Left ventricle myocardium superior (tissue), 1 donor: ENCODE data around the gene CEP128. TPM values are rescaled to one million over a fixed set of nuclear protein-coding genes. Genes with fewer than 3 reads are reported as not detected.

Source experiments
- ATAC-seq: fragments of 200-7000 bp; cut with Tn5 transposase; one replicate; pipeline ENCODE4 v1.9.1; 2020; ENCODE audit warnings: mild to moderate bottlenecking, moderate library complexity
- DNase-seq: peaks from one replicate; pipeline ENCODE4 v3.0.0-alpha.2; 2020
- intact Hi-C: fragments of 100-400 bp; cut with micrococcal nuclease; formaldehyde crosslinking; loops from one replicate; pipeline ENCODE4 v1.11.0; 2022
- total RNA-seq: library from RNA; stranded (reverse); fragmentation: NEBNext Ultra II Directional; extraction: Animal tissue kit (Norgen Biotek cat#: 25700); gene quantifications from one replicate; pipeline ENCODE4 v1.2.1, GENCODE V29; 2021
- donor health status: DM: no; HTN: yes; CAD: no; lungs with severe emphysema.

CEP128 gene
- total RNA-seq, 1 donor from 2014 or later, result 3.7 TPM

DNA sequence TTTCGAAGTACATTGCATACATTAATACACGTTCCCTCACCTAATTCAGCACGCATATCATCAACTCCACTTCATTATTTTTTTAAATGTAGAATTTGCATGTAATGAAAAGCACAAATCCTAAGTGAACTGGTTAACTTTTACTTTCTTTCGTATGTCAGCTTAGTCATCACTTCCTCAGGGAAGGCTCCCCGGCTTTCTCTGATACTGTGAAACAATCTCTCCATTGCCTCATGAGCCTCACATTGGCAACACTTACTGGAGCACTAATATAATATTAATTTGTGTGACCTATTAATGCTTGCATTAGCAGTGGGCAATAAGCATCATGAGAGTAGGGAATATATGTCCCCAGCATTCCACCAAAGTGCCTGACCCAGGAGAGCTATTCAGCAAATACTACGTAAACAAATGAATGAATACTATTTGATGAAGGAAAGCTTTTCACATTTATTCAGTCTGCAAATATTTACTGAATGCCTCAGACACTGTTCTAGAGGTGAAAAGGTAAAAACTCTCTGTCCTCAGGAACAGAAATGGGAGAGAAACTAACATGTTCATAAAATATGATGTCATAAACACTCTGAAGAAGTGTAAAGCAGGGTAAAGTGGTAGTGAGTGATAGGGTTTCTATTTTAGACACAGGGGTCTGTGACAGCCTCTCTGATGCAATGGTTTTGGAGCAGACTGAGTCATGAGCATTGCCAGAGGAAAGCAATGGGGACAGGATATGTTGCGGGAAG lies 402.7 kb downstream of the CEP128 start:
- no peak for ATAC-seq
- DNase-seq, result no peak
- intact Hi-C loops, result no loop called here

DNA sequence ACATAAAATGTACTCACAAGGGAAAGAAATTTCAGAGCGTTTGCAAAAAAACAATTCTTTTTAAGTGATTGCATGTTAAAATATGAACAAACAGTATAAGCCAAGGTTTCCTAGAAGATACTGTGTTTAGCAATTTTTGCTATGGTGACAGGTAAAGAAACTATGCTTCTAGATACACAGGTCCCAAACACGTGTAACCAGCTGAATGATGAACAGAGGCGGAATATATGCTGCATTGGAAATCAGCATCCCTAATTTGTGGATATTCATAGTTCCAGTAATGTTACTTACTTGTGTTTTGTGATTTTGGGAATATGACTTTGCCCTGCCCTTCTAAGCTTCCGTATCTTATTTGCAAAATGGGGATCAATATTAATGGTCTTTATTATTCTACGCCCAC lies 403.9 kb downstream of the CEP128 start:
- no peak for ATAC-seq
- no peak for DNase-seq
- intact Hi-C loops, result no loop called here

DNA sequence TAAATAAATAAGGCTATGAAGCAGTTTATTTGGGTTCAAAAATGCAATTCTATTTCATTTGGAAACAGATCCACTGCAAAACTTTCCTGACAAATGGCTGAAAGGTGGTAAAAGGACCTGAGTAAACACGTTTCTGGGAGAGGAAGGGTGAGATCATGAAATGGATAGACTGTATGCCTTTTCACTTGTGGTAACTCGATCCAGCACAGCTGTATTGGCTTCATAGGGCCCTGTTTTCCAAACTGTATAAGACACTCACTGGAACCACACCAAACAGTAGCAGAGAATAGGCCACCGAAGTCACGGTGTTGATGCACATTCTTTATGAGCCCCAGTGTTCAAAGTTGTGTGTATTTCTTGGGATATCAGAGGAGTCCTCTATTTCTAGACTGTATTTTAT lies 405.1 kb downstream of the CEP128 start:
- DNase-seq (no peak), ATAC-seq (no peak)
- intact Hi-C loops, result no loop called here

DNA sequence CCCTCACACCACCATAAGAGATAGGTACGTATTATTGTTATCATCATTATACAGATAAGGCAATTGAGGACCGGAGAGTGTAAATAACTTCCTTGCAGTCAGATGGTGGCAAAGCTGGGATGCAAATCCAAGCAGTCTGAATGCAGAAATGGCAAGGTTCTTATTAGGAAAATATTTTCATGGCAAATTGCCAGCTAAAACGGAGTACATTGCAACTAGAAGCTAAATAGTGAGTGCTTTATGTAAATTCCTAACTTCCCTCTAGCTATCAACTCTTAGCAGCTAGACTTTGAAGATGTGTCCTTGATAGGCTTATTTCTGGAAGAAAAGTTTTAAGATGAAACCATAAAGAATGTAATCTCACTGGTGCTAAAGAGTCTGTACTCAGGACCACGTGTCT lies 406.4 kb downstream of the CEP128 start:
- DNase-seq (no peak), ATAC-seq (no peak)
- intact Hi-C loops, result no loop called here

DNA sequence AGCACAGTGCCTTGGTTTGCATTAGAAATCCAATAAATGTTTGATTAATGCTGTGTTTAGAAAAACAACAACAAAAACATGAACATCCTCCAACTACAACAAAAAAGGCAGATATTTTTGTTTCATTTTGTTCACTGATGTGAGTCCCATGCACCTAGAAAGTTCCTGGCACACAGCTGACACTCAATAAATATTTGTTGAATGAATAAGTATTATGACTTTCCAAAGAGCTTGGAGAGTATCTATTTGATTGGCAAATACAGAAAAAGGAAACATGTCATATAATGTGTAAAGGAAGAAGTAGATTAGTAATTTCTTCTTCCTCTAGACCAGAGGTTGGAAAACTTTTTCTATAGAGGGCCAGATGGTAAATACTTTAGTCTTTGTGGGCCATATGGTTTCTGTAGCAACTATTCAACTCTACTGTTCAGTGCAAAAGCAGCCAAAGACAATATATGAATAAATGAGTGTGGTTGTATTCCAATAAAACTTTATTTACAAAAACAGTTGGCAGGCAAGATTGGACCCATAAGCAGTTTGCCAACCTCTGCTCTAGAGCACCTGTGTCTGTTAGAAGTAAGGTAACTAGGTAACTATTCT lies 417.9 kb downstream of the CEP128 start:
- ATAC-seq (no peak), DNase-seq (no peak)
- intact Hi-C loops, result no loop called here

DNA sequence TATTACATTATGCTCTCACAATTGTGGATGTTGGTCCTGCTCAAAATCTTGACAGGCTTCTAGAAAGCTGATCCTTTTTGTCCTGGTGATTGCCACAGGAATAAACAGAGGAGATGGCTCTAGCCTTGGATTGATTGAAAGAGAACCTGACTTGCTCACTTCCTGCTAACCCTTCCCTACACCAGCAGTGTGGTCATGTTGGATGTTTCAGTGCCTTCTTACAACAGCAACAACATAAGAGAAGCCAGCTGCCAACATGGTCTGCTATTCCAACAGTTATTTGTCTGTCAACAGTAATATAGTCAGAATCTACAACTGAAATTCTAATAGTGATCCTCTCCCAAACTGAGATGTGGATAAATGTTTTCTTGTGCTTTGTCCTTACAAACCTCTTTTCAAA lies 418.6 kb downstream of the CEP128 start:
- no peak for DNase-seq
- intact Hi-C loops, result no loop called here
- no peak for ATAC-seq

DNA sequence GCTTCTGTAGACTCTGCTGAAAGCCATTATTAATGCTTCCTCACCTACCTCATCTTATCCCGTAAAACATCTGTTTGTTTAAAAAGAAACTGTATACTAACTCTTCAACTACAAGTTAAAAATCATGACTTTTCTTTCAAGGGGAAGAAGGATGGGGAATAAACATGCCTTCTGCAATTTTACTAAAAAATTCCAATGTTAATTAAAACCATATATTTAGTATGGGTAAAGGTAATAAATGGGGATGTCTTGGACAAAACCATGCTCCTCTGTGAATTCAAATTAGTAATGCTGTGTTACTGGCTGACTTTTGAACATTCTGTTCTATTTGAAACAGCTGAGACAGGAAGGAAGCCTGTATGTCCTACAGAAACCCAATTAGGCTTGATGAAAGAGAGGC lies 419.1 kb downstream of the CEP128 start:
- intact Hi-C loops, result no loop called here
- ATAC-seq, result no peak

DNA sequence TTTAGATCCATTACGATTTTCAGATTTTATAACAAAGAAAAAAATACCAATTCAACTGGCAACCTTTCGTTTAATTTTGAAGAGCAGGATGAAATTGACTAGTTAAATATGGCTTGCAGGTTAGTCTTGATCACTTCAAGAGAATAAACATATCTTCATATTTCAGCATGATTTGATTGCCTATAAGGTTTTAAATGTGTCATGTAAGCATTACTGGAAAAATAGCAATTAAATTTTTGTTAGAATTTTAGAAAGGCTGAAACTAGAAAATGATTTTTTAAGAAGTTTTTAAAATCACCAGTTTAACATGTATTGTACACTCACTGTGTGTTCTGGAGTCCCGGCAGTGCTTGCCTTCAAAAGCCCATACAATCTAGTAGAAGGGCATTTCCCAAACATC lies 420.1 kb downstream of the CEP128 start:
- DNase-seq (no peak), ATAC-seq (no peak)
- intact Hi-C loops, result no loop called here

More for the DNA sequence above, 419.1 kb downstream of the CEP128 start:
- no peak for DNase-seq

DNA sequence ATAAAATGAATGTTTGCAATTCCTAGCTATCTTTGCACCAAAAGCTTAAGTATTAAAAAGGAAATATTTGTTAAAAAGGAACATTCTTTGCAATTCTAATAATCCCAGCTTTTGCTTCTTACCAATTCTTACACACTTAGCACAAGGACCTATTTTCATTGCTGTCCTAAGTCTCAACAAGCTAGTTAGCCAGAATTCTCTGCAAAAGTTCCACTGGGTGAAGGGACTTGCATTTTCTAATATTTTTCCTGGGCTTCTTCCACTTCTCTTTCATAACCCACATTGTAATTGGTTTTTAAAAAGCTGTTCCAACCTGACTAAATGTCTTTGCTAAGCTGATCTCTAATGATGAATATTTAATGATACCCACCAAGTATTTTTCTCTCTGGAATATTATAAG lies 422.5 kb downstream of the CEP128 start:
- DNase-seq, result no peak
- no peak for ATAC-seq
- intact Hi-C loops, result no loop called here

DNA sequence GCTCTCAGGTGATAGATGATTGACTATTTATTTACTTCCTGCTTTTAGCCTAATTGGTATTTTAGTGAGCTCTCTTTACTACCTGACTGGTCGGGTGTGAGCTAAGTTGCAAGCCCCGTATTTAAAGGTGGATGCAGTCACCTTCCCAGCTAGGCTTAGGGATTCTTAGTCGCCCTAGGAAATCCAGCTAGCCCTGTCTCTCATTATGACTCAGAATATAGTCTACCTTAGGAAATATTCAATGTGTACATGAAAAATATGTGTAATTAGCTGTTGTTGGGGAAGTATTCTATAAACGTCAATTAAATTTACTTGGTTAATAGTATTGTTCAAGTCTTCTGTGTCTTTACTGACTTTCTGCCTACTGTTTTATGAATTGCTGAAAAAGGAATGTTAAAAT lies 423.4 kb downstream of the CEP128 start:
- intact Hi-C loops, result no loop called here
- no peak for ATAC-seq
- no peak for DNase-seq

DNA sequence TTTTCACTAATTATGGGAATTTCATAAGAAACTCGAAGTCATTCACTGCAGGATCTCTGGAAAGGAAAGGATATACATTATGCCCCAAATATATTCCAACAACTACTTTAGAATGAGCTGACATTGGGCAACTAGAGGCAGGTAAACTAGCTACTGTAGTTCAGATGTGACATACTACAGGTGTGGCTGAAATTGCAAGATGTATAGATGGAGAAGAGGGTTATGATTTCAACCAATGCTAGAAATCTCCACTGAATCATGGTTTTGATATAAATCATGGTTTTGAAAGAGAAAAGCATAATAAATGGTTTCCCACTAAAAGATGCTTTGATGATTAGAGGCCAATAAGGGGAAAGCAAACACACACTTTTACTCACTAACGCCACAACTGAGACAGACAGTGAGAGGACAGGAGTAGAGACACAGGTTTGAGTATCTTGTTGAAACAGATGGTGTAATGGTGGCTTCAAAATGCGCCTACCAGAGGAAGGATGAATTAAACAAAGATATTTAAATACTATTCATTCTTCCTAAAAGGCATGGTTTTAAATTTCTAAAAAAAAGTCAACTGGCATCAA lies 434.2 kb downstream of the CEP128 start:
- no peak for DNase-seq
- intact Hi-C loops, result no loop called here
- no peak for ATAC-seq

DNA sequence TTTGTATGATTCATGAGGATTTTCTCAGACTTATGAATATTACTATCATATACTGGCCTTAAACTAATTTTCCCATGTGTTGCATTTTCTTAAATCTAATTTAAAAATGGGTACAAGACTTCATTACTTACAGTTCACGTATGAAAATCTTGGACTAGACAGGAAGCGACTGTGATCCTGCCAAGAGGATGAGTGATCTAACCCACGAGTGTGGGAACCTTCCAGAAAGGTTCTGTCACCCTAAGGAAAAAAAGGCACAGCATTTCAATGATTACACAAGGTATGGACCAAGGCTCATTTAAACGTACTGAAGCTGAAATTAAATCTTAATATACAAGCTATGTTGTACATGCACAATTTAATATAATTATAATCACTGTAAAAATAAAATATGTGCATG lies 436.8 kb downstream of the CEP128 start:
- intact Hi-C loops, result no loop called here
- ATAC-seq (no peak), DNase-seq (no peak)

DNA sequence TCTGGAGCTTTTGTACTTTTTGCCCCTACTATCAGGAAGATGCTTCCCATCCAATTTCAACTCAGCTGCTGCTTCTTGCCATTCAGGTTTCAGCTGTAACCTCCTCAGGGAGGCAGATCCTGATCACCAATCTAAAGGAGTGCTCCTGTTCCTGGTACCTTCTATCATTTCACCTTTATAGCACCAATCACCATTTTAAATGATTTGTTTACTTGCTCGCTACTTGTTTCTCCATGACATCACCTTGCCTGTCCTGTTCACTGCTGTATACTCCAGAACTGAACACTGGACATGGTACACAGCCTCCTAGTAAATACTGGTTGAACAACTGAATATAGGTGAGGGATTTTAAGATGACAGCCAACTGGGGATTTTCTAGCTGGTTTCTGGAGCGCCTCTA lies 443.0 kb downstream of the CEP128 start:
- intact Hi-C loops, result no loop called here
- DNase-seq (no peak), ATAC-seq (no peak)

DNA sequence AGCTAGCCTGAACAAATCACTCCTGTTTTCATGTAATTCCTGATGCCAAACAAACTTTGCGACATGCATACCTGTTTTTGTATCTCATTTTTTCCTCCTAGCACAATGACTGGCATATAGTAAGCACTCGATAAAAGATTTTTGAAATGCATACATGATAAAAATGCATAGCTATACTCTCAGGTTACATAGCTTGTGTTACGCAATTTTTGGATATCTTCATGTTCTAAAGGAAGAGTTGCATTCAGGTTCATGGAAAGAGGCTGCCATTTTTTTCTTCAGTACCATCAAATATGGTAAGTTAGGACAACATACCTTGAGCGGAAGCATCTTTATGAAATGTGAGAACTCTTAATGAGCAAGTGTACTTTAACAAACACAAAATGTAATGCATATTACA lies 445.4 kb downstream of the CEP128 start:
- no peak for DNase-seq
- ATAC-seq, result no peak
- intact Hi-C loops, result no loop called here

DNA sequence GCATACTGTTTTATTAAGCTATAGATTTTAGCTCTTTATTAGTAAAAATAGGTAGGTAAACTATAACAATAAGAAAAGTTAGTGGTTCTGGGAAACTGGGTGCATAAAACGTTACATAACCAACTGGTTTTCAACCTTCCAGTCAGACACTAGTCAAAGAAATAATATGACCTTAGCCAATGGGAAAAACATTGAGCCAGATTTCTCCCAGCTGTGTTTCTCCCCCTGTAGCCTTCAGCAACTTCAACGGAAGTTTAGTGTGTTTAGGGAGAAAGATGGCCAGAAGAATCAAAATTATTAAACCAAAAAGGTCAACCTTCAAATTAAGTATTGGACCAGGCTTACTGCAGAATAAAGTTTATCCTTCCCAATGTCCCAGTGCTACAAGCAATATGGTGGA lies 446.8 kb downstream of the CEP128 start:
- ATAC-seq, result peak; percentile 36
- DNase-seq, result no peak
- intact Hi-C loops, result no loop called here

DNA sequence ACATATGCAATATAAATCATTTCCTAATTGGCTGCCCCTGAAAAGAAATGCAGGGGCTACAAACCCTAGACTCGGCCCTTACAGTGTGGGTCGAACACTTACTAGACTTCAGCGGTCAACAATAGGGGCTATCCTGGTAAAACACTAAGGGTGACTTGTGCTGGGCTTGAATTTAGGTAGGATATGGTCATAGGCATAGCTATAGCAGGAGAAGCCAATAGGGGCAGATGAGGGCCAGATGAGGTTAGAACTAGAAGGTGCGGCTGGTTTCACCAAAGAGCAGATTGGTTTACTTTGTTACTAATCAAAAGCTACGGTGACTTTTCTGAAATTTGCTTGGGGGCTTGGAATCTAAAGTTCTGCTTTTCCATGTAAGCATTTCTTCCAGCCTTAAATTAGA lies 447.9 kb downstream of the CEP128 start:
- ATAC-seq (no peak), DNase-seq (no peak)
- intact Hi-C loops, result no loop called here

DNA sequence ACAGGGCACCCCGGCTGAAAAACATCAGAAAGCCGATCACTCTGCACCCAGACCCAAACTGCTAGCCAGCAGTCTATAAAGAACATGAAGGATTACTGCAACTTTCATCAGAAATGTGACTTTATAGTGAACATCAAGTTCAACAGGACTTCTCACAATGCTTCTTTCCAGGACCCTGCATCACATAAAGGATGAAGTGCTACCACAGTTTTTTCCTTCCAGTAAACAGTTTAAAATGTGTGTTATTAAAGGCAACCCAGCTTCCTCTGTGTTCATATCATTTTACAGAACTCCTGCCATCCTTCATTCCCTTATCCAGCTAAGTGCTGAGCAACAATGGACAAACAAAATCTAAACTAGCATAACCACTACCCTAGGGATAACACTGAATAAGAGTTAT lies 449.9 kb downstream of the CEP128 start:
- ATAC-seq, result peak; percentile 53
- DNase-seq, result no peak
- intact Hi-C loops, result no loop called here

DNA sequence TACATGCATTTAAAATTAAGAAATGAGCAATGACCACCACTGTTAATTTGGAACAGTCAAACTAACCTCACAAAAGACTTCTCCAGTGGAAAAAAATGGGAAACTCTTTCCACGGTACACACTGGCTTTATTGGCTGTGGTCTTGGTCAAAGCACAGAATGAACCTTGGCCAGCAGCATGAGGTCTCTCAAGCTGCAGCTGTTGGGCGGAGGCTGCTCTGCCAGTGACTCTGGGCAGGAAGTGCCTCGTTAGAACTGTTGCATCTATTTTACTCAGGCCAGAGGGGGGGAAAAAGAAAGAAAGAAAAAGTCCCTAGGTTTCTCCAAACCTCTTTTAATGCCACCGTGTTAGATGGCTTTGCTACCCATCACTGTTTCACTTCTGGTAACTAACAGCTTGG lies 450.4 kb downstream of the CEP128 start:
- ATAC-seq, result peak; percentile 99
- intact Hi-C loops, result no loop called here
- DNase-seq, result peak; percentile 78

DNA sequence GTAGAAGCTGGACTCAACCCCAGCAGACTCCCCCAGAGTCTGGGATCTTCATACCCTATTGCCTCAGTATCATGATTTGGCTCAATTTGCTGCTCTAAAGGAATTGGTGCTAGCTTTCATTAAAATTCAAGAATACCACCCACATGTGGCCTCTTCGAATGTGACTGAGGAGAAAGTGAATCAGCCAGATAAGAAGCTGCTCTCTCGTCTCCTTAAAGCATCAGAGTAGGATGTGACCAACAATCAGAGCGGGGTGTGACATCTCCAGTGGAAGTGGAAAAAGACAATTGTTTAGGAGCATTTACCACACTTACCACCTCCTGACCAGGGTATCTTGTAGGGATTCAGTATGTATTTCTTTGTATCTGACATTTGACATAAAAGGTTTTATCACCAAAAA lies 452.0 kb downstream of the CEP128 start:
- ATAC-seq (no peak), DNase-seq (no peak)
- intact Hi-C loops, result no loop called here

DNA sequence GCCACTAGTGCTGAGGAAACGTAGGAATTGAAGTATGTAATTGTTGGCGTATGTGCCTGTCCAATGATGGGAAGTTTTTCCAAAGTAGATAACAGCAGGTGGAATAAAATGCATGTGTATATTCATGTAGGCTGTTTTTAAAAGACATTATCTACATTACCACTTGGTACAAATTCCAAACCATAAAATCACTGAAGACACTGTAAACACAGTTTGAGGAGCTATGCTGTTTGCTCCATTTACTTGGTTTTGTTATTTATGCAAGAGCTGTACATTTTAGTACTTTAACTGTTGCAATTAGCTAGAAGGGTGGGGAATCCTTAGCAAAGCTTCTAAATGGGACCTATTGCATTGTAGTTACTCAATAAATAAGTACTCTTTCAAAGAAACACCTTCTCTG lies 455.8 kb downstream of the CEP128 start:
- intact Hi-C loops, result no loop called here
- no peak for DNase-seq
- no peak for ATAC-seq

DNA sequence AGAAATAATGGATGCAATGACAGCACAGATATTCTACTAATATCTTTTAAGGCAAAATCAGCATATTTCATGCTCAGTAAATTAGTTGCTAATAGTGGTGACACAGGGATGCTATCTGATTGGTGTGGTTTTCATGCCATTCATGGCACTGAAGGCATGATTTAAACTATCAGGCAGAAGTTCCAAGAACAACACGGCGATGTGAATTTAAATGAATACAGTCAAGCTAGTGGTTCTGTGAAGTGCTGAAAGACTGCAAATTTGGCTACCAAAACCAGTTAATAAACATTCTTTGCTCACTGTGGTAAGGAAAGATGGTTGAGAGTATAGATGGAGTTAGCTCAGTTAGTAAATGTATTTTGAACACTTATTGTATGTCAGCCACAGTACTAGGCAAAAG lies 458.2 kb downstream of the CEP128 start:
- no peak for ATAC-seq
- intact Hi-C loops, result no loop called here
- DNase-seq, result no peak
